ENCODE results near the gene ANAPC16. TPM values are rescaled to one million over a fixed set of nuclear protein-coding genes. Genes with fewer than 3 reads are reported as not detected.

The ANAPC16 gene
- total and polyA plus RNA-seq, 2 of the 4 experiments (the other 2 are of a cell fraction) = 25.2 to 26.3 TPM

GRCh38 chr10:72176701-72177100 lies 39.1 kb upstream of the ANAPC16 start:
- H3K14ac ChIP-seq (replicated peaks; ENCODE audit: low read depth, low read length) = no peak overlapping the region
- H3K4ac ChIP-seq (ENCODE audit: low read depth, low read length) = no peak overlapping the region
- H2AFZ ChIP-seq (replicated peaks; ENCODE audit: low read length, poor library complexity) = no peak overlapping the region
- ChIA-PET CTCF (interaction anchor here (0.5 kb wide), 1 partner anchor 132 kb away, joined by 3 read pairs; no protein-coding TSS in a partner anchor), POLR2A (ENCODE audit: unreplicated experiment) (no interaction called here)
- 100% methylated on average over 1 of the region's 2 CpGs; no CpG with 5 or more reads in 1 of the 2 experiments for WGBS, 2 experiments (ENCODE audit: extremely low coverage in 2 of 2, insufficient read length in 1 of 2)
- no peak overlapping the region for H4K91ac ChIP-seq (ENCODE audit: insufficient read depth, low read depth, low read length)
- H3K4me1 ChIP-seq (ENCODE audit: control insufficient read depth, insufficient read depth, low read length) = peaks cover 9% of the 10 kb centered on the region
- no peak overlapping the region; the same call in 2 of the 3 replicates for H2BK15ac ChIP-seq (ENCODE audit: low read depth, low read length)
- H3K79me1 ChIP-seq (ENCODE audit: low read depth in 1 of 2, low read length in 2 of 2) = 0 out of 4 replicates have a peak, but pooled peaks cover 0 to 2% of the 10 kb centered on the region in 2 experiments
- intact Hi-C loops (cut with micrococcal nuclease) = loop anchor here (5.0 kb wide), 1 partner anchor 39 kb away; no protein-coding TSS in a partner anchor
- H4K5ac ChIP-seq (ENCODE audit: low read depth, low read length) = no peak overlapping the region
- no peaks in the 10 kb centered on the region for H3K9me3 ChIP-seq (ENCODE audit: control insufficient read depth, insufficient read depth, low read length)
- ATAC-seq (ENCODE audit: low read depth) (no peak), DNase-seq (no peak)
- no peak overlapping the region for H2BK20ac ChIP-seq (ENCODE audit: low read depth, low read length)
- peaks cover 5% of the 10 kb centered on the region for H3K9me1 ChIP-seq (ENCODE audit: insufficient read depth, low read length)
- no peak overlapping the region for H3K4me3 ChIP-seq (ENCODE audit: insufficient read depth, low read depth, low read length)
- H3K23ac ChIP-seq (ENCODE audit: low read depth, low read length) = no peak overlapping the region
- H2AK9ac ChIP-seq (replicated peaks; ENCODE audit: low read depth, low read length, poor library complexity) = no peak overlapping the region
- H3K18ac ChIP-seq (ENCODE audit: low read depth, low read length) = no peak overlapping the region
- H3K36me3 ChIP-seq (ENCODE audit: control insufficient read depth, insufficient read depth, low read length) = peaks cover 3% of the 10 kb centered on the region; the same call in 1 of the 2 replicates
- no peak overlapping the region for H3K27ac ChIP-seq (ENCODE audit: insufficient read depth, low read length)
- no peak overlapping the region for H3K4me2 ChIP-seq (ENCODE audit: low read depth, low read length)
- H2BK5ac ChIP-seq (ENCODE audit: low read depth, low read length, poor library complexity, severe bottlenecking) = no peak overlapping the region
- in situ Hi-C loops (cut with MboI; ENCODE audit: low sequenced_read_pairs) = no loop called here
- H4K20me1 ChIP-seq (ENCODE audit: insufficient read depth, low read length) = no peaks in the 10 kb centered on the region
- no peak overlapping the region for H4K8ac ChIP-seq (ENCODE audit: low read depth in 2 of 2, low read length in 2 of 2)
- H3K56ac ChIP-seq (ENCODE audit: extremely low read depth, insufficient read depth, low read length) = no peak overlapping the region
- TF ChIP-seq NFE2L2 (IDR thresholded peaks at IDR 0.05; ENCODE audit: low read depth, low read length) (no peak), CHD1 (IDR thresholded peaks at IDR 0.05; ENCODE audit: low read depth, low read length) (no peak), RCOR1 (IDR thresholded peaks at IDR 0.05; ENCODE audit: insufficient replicate concordance, low read length) (no peak), RAD21 (IDR thresholded peaks at IDR 0.05; ENCODE audit: low read length) (no peak), CTCF (conservative IDR thresholded peaks at IDR 0.05; ENCODE audit: low read depth, low read length) (no peak), RFX5 (IDR thresholded peaks at IDR 0.05; ENCODE audit: low read depth, low read length) (no peak), FOS (IDR thresholded peaks at IDR 0.05; ENCODE audit: low read depth, low read length) (no peak), MXI1 (IDR thresholded peaks at IDR 0.05; ENCODE audit: borderline replicate concordance, low read depth, low read length) (no peak), MAZ (IDR thresholded peaks at IDR 0.05; ENCODE audit: borderline replicate concordance, low read depth, low read length) (no peak), SMC3 (IDR thresholded peaks at IDR 0.05; ENCODE audit: low read depth, low read length) (no peak)
- no peak overlapping the region for H3K9ac ChIP-seq (ENCODE audit: low read depth, low read length)
- no TSS peak for BruUV-seq (replicated peaks)
- dilution Hi-C loops (cut with HindIII; ENCODE audit: low sequenced_read_pairs, unreplicated experiment) = no loop called here
- H3K27me3 ChIP-seq (ENCODE audit: control insufficient read depth, insufficient read depth, low read length) = no peaks in the 10 kb centered on the region
- no peak overlapping the region for H2AK5ac ChIP-seq (ENCODE audit: low read depth, low read length)
- no peak overlapping the region for H2BK120ac ChIP-seq (ENCODE audit: low read depth, low read length)
